GM21825 (cell line): Measurements from ENCODE around the gene FXYD6.
"Not testable (repeated sequence)": the region's sequence is repeated elsewhere in the genome, so short reads cannot be mapped to it uniquely, and the experiment has no call there.

Experiments
- ATAC-seq: cut with Tn5 transposase; IDR thresholded peaks from one replicate; pipeline ENCODE4 v1.9.1; 2021; ENCODE audit warnings: mild to moderate bottlenecking, moderate library complexity; ENCODE audit not compliant: unreplicated experiment

The FXYD6 gene

DNA sequence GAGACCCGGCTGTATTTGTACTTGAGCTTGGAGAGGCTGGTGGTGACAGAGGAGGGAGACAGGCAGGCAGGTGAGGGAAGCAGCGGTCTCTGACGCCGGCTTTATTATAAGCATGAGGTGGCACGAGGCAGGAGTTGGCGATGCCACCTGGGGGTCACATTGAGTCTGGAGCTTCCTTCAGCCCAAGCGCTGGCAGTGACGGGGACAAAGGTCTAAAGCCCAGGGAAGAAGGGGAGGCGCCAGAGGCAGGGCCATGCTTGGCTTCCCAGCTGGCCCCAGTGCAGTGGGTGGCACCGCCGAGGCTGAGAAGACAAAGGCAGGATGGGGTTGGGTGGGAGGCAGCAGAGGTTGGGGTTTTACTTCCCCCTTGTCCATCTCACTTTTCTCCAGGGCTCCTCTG lies 56.4 kb downstream of the FXYD6 start:
- no peak for ATAC-seq

GRCh38 chr11:117819096-117820040 lies 57.1 kb downstream of the FXYD6 start:
- ATAC-seq = no peak

- peak; percentile 17 for ATAC-seq
Measured at GRCh38 chr11:117818041-117818873, 58.2 kb downstream of the FXYD6 start.

DNA sequence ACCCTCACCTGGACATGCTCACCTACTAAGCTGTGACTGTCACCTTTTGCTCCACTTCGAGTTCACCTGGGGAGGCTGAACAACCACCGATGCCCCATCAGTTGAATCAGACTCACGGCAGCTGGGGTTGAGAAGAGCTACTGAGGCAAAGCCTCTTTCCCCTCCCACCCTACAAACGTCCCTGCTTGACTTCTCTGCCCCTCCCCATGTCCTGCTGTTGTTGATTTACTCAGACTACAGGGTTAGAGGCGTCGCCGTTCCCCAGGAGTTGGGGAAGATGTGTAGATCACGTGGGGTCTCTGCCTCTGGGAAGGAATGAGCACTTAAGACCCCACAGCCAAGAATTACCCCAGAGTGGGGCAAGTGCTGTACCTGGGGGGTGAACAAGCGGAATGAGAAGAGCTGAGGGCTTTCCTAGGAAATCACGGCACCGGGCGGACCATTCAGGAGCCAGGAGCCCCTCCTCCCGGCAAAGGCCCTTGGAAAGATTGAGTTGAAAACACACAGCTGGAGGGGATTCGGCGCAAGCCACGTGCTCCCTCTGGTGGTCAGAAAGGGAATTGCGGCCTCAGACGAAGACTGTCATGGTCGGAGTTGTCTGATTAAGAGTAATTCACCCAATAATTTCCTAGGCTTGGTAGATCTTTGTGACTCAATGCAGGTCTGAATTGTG lies 59.0 kb downstream of the FXYD6 start:
- peak; percentile 26 for ATAC-seq

DNA sequence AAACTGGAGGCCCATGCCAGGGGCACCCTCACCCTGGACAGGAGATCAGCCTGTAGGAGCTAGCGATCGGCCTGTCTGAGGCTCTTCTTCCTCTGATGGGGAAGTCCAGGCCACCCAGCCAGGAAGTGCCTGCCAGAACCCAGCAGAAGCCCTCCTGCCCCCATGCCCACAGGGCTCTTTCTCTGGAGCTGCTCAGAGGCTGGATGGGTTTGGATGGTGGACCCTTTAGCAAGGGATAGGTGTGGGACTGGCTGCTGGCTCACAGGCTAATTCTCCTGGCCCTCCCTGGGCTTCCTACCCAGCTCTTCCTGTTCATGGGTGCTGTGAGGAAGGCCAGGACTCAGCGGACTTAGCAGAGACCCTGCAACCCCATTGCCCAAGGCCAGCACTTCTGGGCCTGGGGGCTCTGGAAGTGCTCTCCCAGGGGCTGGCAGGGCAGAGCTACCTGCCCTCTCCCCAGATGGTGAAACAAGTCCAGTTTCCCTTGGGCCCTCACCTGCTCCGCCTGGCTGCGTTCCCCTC lies 59.6 kb downstream of the FXYD6 start:
- no peak for ATAC-seq

GRCh38 chr11:117816151-117816741 lies 60.2 kb downstream of the FXYD6 start:
- no peak for ATAC-seq

- ATAC-seq = peak; percentile 57
Measured at GRCh38 chr11:117815262-117815803, 61.1 kb downstream of the FXYD6 start.

- ATAC-seq = peak; percentile 34
Measured at GRCh38 chr11:117814766-117815261, 61.6 kb downstream of the FXYD6 start.

- peak; percentile 6 for ATAC-seq
Measured at GRCh38 chr11:117814204-117814765, 62.2 kb downstream of the FXYD6 start.

DNA sequence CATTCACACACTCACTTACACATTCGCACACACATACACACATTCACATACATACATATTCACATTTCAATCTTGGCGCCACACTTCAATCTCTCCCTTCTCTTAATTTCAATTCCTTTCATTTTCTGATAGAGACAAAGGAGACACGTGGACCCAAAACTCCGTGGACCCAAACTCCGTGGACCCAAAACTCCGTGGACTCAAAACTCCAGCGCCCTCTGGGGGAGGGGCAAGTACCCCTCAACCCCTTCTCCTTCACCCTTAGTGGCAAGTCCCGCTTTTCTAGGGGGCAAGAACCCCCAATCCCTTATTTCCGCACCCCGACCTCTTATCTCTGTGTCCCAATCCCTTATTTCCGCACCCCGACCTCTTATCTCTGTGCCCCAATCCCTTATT lies 66.4 kb downstream of the FXYD6 start:
- ATAC-seq = not testable (repeated sequence)

GRCh38 chr11:117809236-117810055 lies 67.0 kb downstream of the FXYD6 start:
- ATAC-seq = no peak

GRCh38 chr11:117808784-117809183 lies 67.7 kb downstream of the FXYD6 start:
- ATAC-seq = no peak

- no peak for ATAC-seq
Measured at GRCh38 chr11:117807482-117808327, 68.8 kb downstream of the FXYD6 start.

GRCh38 chr11:117806846-117807245 lies 69.6 kb downstream of the FXYD6 start:
- no peak for ATAC-seq

DNA sequence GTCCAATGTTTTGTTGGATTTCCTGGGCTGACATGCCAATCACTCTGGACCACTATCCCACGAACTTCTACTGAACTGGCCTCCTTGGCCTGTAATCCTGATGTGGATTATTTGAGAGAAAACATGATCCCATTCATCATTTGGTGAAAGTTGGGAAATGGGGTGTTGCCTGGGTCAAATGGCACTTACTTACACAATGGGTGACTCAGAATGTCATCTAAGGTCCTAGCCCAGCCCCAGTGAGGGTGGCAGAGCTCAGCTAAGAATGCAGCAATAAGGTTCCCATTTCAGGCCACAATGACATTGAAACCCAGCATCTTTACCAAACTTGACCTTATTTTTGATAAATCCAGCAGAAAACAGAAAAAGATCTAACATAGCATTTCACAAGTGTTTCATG lies 71.4 kb downstream of the FXYD6 start:
- no peak for ATAC-seq

- ATAC-seq = no peak
Measured at GRCh38 chr11:117803896-117804295, 72.6 kb downstream of the FXYD6 start.

GRCh38 chr11:117799634-117800033 lies 76.8 kb downstream of the FXYD6 start:
- no peak for ATAC-seq
